ENCODE measurements around the gene CECR2.

- TF ChIP-seq CTCF (IDR thresholded peaks at IDR 0.05; ENCODE audit: low read depth, low read length, poor library complexity, severe bottlenecking): no peak
- no peak for TF ChIP-seq EZH2phosphoT487 (IDR thresholded peaks at IDR 0.05; ENCODE audit: borderline replicate concordance, low read length)
These were observed 42.0 kb downstream of the CECR2 start for GRCh38 chr22:17411213-17411612.

Measured in DOHH2 (cell line).